ENCODE data around the gene SDHB.

DNA sequence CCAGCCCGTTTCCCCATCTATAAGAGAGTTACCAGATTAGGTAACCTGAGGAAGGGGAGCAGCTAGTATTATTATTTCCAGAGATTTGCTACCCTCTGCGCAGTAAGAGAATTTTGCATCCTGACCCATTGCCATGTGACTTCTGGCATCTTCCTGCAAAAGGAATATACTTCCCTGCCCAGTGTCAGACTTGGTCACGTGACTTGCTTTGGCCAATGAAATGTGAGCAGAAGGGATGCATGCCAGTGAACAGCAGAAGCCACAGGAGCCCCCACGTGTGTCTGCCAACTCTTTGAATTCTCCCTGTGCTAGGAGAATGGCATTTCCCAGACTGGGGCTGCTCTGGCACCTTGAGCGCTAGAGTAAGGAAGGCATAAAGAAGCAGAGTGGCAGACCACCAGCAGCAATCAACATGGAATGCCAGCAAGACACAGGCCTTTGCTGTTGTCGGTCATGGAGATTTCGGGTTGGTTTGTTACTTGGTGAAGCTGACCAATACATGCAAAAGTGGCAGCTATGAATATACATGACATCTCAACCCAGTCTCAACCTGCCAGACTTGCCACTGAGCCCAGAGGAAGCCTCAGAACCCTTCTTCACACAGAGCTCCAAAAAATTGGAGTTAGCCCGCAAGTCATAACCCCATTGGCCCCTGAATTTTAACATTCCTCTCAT is 26.4 kb upstream of the SDHB start:
- TF ChIP-seq, protein P1, sequence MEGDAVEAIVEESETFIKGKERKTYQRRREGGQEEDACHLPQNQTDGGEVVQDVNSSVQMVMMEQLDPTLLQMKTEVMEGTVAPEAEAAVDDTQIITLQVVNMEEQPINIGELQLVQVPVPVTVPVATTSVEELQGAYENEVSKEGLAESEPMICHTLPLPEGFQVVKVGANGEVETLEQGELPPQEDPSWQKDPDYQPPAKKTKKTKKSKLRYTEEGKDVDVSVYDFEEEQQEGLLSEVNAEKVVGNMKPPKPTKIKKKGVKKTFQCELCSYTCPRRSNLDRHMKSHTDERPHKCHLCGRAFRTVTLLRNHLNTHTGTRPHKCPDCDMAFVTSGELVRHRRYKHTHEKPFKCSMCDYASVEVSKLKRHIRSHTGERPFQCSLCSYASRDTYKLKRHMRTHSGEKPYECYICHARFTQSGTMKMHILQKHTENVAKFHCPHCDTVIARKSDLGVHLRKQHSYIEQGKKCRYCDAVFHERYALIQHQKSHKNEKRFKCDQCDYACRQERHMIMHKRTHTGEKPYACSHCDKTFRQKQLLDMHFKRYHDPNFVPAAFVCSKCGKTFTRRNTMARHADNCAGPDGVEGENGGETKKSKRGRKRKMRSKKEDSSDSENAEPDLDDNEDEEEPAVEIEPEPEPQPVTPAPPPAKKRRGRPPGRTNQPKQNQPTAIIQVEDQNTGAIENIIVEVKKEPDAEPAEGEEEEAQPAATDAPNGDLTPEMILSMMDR (IDR thresholded peaks at IDR 0.05) = no peak
- TF ChIP-seq POLR2AphosphoS5 (IDR thresholded peaks at IDR 0.05) = no peak
- no peak for TF ChIP-seq POLR2A (IDR thresholded peaks at IDR 0.05)

Data from breast epithelium (tissue), 3 donors.